Subcutaneous adipose tissue (tissue), 4 donors: ENCODE data around the gene DPP9. TPM values are rescaled to one million over a fixed set of nuclear protein-coding genes. Genes with fewer than 3 reads are reported as not detected.

Experiments used
- CTCF ChIP-seq: fragments of 450-650 bp; IDR thresholded peaks from one replicate; pipeline ENCODE4 v1.5.1; 2016; ENCODE audit warnings: low read depth, mild to moderate bottlenecking, control low read depth, antibody characterized with exemption, moderate library complexity
- total RNA-seq, 4 donors: library from RNA; depleted of rRNA; stranded (reverse); fragments of >200 nt; gene quantifications; one replicate each; pipeline ENCODE4 v1.1.0, GENCODE V29; 2016

The DPP9 gene
- total RNA-seq, 4 donors from 2014 or later, result 31.1 to 109 (median 48.6) TPM

GRCh38 chr19:4676955-4677731 is 46.5 kb downstream of the DPP9 start:
- no peak for TF ChIP-seq CTCF

GRCh38 chr19:4675346-4675745 is 48.3 kb downstream of the DPP9 start:
- TF ChIP-seq CTCF, result no peak

GRCh38 chr19:4673726-4674125 is 49.9 kb downstream of the DPP9 start:
- TF ChIP-seq CTCF, result no peak

- TF ChIP-seq CTCF, result no peak
Measured at GRCh38 chr19:4673216-4673615, 50.4 kb downstream of the DPP9 start.

GRCh38 chr19:4671185-4671851 is 52.3 kb downstream of the DPP9 start:
- no peak for TF ChIP-seq CTCF

GRCh38 chr19:4669723-4670480 is 53.7 kb downstream of the DPP9 start, which contains the start of gene MYDGF:
Gene MYDGF (minus strand): TSS chr19:4670342. CDS start chr19:4670334, 8 bp downstream.
- TF ChIP-seq CTCF, result no peak

- TF ChIP-seq CTCF, result no peak
Measured at GRCh38 chr19:4664642-4665041, 59.0 kb downstream of the DPP9 start.
